ENCODE results near the gene MAB21L4. TPM values are rescaled to one million over a fixed set of nuclear protein-coding genes. Genes with fewer than 3 reads are reported as not detected.

Gene MAB21L4
- total RNA-seq, 1 experiment from 2014 or later = 0.15 TPM

DNA sequence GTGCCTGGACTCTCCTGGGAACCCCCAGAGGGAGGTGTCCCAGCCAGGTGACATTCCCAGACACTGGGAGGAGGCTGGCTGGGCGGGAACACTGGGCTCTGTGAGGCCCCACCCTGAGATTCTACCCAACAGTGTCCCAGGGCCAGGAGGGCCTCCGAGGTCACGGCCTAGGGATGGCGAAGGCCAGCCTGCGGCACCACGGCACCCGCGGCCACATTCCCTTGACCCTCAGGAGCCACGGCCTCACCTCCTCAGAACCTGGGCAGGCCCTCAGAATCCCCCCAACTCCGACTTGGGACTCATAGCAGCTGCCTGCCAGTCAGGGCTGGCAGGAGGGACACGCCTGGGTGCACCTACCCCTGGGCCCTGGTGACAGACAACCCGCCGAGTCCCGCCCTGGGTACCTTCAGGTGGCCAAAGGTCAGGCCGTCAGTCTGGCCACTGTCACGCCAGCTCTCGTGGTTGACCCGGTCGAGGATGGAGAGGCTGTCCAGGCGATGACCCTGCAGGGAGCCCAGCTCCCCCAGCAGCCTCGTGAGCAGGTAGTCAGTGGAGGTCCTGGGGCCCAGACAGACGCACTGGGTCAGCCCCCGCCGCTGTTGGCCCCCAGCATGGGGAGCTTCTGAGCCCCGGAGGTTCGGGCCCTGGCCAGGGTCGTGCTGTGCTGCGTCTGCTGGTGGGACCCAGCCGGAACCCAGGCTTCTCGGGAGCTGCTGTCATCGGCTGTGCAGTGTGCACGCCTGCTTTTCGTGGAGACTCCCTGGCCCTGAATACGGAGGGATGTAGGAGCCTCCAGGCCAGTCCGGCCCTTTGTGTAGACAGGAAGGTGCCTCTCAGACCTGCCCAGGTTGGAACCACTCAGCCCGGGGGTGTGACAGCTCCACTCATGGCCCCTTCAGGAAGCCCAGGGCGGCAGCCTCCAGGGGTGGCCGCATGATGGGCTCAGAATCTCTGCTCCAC lies 6.1 kb downstream of the MAB21L4 start:
- no CpG with 5 or more reads among the region's 38 CpGs for WGBS (ENCODE audit: extremely low coverage, insufficient read length, low lambda C conversion rate)
- Histone ChIP-seq H2BK12ac (ENCODE audit: insufficient read length, low read depth, low read length) (no peak overlapping the region), H4K20me1 (ENCODE audit: control insufficient read depth, insufficient read depth, insufficient read length) (no peaks in the 10 kb centered on the region), H4K91ac (ENCODE audit: insufficient read length, low read depth, low read length) (no peak overlapping the region), H3K27me3 (ENCODE audit: insufficient read depth, low read length) (no peaks in the 10 kb centered on the region), H2AFZ (ENCODE audit: low read length) (no peak overlapping the region), H2BK20ac (ENCODE audit: low read depth, low read length, poor library complexity, severe bottlenecking) (no peak overlapping the region), H3K79me2 (ENCODE audit: insufficient read depth, low read length) (no peaks in the 10 kb centered on the region), H3K4ac (ENCODE audit: low read depth, low read length) (no peak overlapping the region), H2BK120ac (ENCODE audit: low read depth, low read length, poor library complexity, severe bottlenecking) (no peak overlapping the region), H4K8ac (replicated peaks; ENCODE audit: insufficient read length, low read depth, low read length) (no peak overlapping the region), H3T11ph (ENCODE audit: low read length) (no peak overlapping the region), H3K79me1 (ENCODE audit: insufficient read depth, low read depth, low read length, poor library complexity, severe bottlenecking) (no peaks in the 10 kb centered on the region), H3K4me2 (ENCODE audit: insufficient read depth, insufficient read length, low read length) (no peak overlapping the region), H3K27ac (ENCODE audit: insufficient read length, low read depth, low read length) (no peak overlapping the region), H3K9me3 (ENCODE audit: control insufficient read depth, low read depth, low read length) (no peaks in the 10 kb centered on the region), H2BK15ac (ENCODE audit: low read depth, low read length) (no peak overlapping the region), H2BK5ac (ENCODE audit: insufficient read length, low read length) (no peak overlapping the region), H4K5ac (ENCODE audit: insufficient read length, low read depth, low read length) (no peak overlapping the region), H3K23me2 (ENCODE audit: insufficient read length, low read depth, low read length, poor library complexity, severe bottlenecking) (no peaks in the 10 kb centered on the region), H3K14ac (ENCODE audit: insufficient read depth, low read length) (no peak overlapping the region; the same call in 1 of the 2 replicates), H2AK5ac (ENCODE audit: insufficient read length, low read length) (no peak overlapping the region), H3K23ac (ENCODE audit: insufficient read length, low read depth, low read length) (no peak overlapping the region), H3K56ac (ENCODE audit: insufficient read length, low read depth, low read length) (no peak overlapping the region), H3K4me1 (ENCODE audit: insufficient read depth, low read length) (no peaks in the 10 kb centered on the region), H3K9ac (ENCODE audit: extremely low read depth, insufficient read length, low read length) (no peak overlapping the region), H3K18ac (ENCODE audit: insufficient read length, low read depth, low read length) (no peak overlapping the region)
- Mint-ChIP-seq H3K4me1 (peaks cover 6 to 10% of the 10 kb centered on the region in 2 experiments), H3K27me3 (ENCODE audit: low read depth) (no peaks in the 10 kb centered on the region; the same call in 1 of the 2 replicates), H3K9me3 (no peaks in the 10 kb centered on the region), H3K36me3 (ENCODE audit: insufficient read depth in 1 of 3, low read depth in 3 of 3) (no peaks in the 10 kb centered on the region), H3K4me3 (no peak overlapping the region), H3K27ac (no peak overlapping the region)
- no peak for DNase-seq
- TF ChIP-seq, protein P1, sequence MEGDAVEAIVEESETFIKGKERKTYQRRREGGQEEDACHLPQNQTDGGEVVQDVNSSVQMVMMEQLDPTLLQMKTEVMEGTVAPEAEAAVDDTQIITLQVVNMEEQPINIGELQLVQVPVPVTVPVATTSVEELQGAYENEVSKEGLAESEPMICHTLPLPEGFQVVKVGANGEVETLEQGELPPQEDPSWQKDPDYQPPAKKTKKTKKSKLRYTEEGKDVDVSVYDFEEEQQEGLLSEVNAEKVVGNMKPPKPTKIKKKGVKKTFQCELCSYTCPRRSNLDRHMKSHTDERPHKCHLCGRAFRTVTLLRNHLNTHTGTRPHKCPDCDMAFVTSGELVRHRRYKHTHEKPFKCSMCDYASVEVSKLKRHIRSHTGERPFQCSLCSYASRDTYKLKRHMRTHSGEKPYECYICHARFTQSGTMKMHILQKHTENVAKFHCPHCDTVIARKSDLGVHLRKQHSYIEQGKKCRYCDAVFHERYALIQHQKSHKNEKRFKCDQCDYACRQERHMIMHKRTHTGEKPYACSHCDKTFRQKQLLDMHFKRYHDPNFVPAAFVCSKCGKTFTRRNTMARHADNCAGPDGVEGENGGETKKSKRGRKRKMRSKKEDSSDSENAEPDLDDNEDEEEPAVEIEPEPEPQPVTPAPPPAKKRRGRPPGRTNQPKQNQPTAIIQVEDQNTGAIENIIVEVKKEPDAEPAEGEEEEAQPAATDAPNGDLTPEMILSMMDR (conservative IDR thresholded peaks at IDR 0.05) = no peak

Data from H9 (cell line).